ENCODE measurements around the gene EDN3. TPM values are rescaled to one million over a fixed set of nuclear protein-coding genes. Genes with fewer than 3 reads are reported as not detected.

The EDN3 gene
- polyA plus RNA-seq, 1 donor from 2014 or later = 0.50 TPM

GRCh38 chr20:59314997-59315396 lies 14.6 kb downstream of the EDN3 start:
- no peak overlapping the region for H3K4me3 ChIP-seq (ENCODE audit: low read length)
- no peaks in the 10 kb centered on the region for H4K20me1 ChIP-seq (ENCODE audit: insufficient read depth)
- no peak overlapping the region for H2AFZ ChIP-seq (ENCODE audit: low read depth, low read length)
- no peak for TF ChIP-seq RAD21 (conservative IDR thresholded peaks at IDR 0.05)
- TF ChIP-seq EP300 (conservative IDR thresholded peaks at IDR 0.05; ENCODE audit: poor library complexity, severe bottlenecking) = no peak
- no peak for TF ChIP-seq SMC3 (conservative IDR thresholded peaks at IDR 0.05; ENCODE audit: poor library complexity)
- no peak for TF ChIP-seq POLR2AphosphoS5 (IDR thresholded peaks at IDR 0.05)
- TF ChIP-seq CTCF (IDR thresholded peaks at IDR 0.05; ENCODE audit: poor library complexity, severe bottlenecking) = no peak
- TF ChIP-seq, protein P1, sequence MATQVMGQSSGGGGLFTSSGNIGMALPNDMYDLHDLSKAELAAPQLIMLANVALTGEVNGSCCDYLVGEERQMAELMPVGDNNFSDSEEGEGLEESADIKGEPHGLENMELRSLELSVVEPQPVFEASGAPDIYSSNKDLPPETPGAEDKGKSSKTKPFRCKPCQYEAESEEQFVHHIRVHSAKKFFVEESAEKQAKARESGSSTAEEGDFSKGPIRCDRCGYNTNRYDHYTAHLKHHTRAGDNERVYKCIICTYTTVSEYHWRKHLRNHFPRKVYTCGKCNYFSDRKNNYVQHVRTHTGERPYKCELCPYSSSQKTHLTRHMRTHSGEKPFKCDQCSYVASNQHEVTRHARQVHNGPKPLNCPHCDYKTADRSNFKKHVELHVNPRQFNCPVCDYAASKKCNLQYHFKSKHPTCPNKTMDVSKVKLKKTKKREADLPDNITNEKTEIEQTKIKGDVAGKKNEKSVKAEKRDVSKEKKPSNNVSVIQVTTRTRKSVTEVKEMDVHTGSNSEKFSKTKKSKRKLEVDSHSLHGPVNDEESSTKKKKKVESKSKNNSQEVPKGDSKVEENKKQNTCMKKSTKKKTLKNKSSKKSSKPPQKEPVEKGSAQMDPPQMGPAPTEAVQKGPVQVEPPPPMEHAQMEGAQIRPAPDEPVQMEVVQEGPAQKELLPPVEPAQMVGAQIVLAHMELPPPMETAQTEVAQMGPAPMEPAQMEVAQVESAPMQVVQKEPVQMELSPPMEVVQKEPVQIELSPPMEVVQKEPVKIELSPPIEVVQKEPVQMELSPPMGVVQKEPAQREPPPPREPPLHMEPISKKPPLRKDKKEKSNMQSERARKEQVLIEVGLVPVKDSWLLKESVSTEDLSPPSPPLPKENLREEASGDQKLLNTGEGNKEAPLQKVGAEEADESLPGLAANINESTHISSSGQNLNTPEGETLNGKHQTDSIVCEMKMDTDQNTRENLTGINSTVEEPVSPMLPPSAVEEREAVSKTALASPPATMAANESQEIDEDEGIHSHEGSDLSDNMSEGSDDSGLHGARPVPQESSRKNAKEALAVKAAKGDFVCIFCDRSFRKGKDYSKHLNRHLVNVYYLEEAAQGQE (IDR thresholded peaks at IDR 0.05; ENCODE audit: borderline replicate concordance) = no peak
- TF ChIP-seq EZH2 (IDR thresholded peaks at IDR 0.05; ENCODE audit: borderline replicate concordance, insufficient read depth, low read length, poor library complexity, severe bottlenecking) = no peak
- TF ChIP-seq MXI1 (conservative IDR thresholded peaks at IDR 0.05; ENCODE audit: poor library complexity, severe bottlenecking) = no peak
- TF ChIP-seq TAF1 (IDR thresholded peaks at IDR 0.05; ENCODE audit: low read depth) = no peak
- H3K27ac ChIP-seq (ENCODE audit: low read length) = no peak overlapping the region
- no peak overlapping the region for H3K9ac ChIP-seq (ENCODE audit: low read length)
- H3K27me3 ChIP-seq (ENCODE audit: insufficient read depth, low read depth, low read length) = no peaks in the 10 kb centered on the region
- no peaks in the 10 kb centered on the region for H3K36me3 ChIP-seq (ENCODE audit: insufficient read depth, low read length)
- no peaks in the 10 kb centered on the region for H3F3A ChIP-seq (ENCODE audit: insufficient read depth, low read length, poor library complexity, severe bottlenecking)
- no peak overlapping the region for H3K4me2 ChIP-seq (ENCODE audit: low read length)
- no peaks in the 10 kb centered on the region for H3K9me2 ChIP-seq (ENCODE audit: insufficient read depth, low read length)
- no peaks in the 10 kb centered on the region for H3K9me3 ChIP-seq (ENCODE audit: low read length)
- H3K79me2 ChIP-seq (replicated peaks; ENCODE audit: insufficient read depth, low read length) = no peaks in the 10 kb centered on the region

GRCh38 chr20:59316911-59317731 lies 16.7 kb downstream of the EDN3 start:
- no peak overlapping the region for H3K9ac ChIP-seq (ENCODE audit: low read length)
- no peaks in the 10 kb centered on the region for H3K9me2 ChIP-seq (ENCODE audit: insufficient read depth, low read length)
- no peak overlapping the region for H2AFZ ChIP-seq (ENCODE audit: low read depth, low read length)
- H4K20me1 ChIP-seq (ENCODE audit: insufficient read depth) = no peaks in the 10 kb centered on the region
- no peaks in the 10 kb centered on the region for H3K27me3 ChIP-seq (ENCODE audit: insufficient read depth, low read depth, low read length)
- H3K36me3 ChIP-seq (ENCODE audit: insufficient read depth, low read length) = no peaks in the 10 kb centered on the region
- H3F3A ChIP-seq (ENCODE audit: insufficient read depth, low read length, poor library complexity, severe bottlenecking) = no peaks in the 10 kb centered on the region
- no peak overlapping the region for H3K4me3 ChIP-seq (ENCODE audit: low read length)
- H3K27ac ChIP-seq (ENCODE audit: low read length) = no peak overlapping the region
- H3K79me2 ChIP-seq (replicated peaks; ENCODE audit: insufficient read depth, low read length) = no peaks in the 10 kb centered on the region
- no peak overlapping the region for H3K4me2 ChIP-seq (ENCODE audit: low read length)
- H3K9me3 ChIP-seq (ENCODE audit: low read length) = no peaks in the 10 kb centered on the region
- no peak for TF ChIP-seq SMC3 (conservative IDR thresholded peaks at IDR 0.05; ENCODE audit: poor library complexity)
- no peak for TF ChIP-seq POLR2AphosphoS5 (IDR thresholded peaks at IDR 0.05)
- no peak for TF ChIP-seq EP300 (conservative IDR thresholded peaks at IDR 0.05; ENCODE audit: poor library complexity, severe bottlenecking)
- no peak for TF ChIP-seq CTCF (IDR thresholded peaks at IDR 0.05; ENCODE audit: poor library complexity, severe bottlenecking)
- no peak for TF ChIP-seq EZH2 (IDR thresholded peaks at IDR 0.05; ENCODE audit: borderline replicate concordance, insufficient read depth, low read length, poor library complexity, severe bottlenecking)
- TF ChIP-seq MXI1 (conservative IDR thresholded peaks at IDR 0.05; ENCODE audit: poor library complexity, severe bottlenecking) = no peak
- TF ChIP-seq RAD21 (conservative IDR thresholded peaks at IDR 0.05) = no peak
- TF ChIP-seq TAF1 (IDR thresholded peaks at IDR 0.05; ENCODE audit: low read depth) = no peak
- TF ChIP-seq, protein P1 (IDR thresholded peaks at IDR 0.05; ENCODE audit: borderline replicate concordance) = no peak
